GM21423 (cell line): ENCODE data around the gene PFN3.

Source experiments
- ATAC-seq: cut with Tn5 transposase; IDR thresholded peaks from one replicate; pipeline ENCODE4 v1.9.1; 2021; ENCODE audit warnings: mild to moderate bottlenecking, moderate library complexity; ENCODE audit not compliant: unreplicated experiment

Gene PFN3

GRCh38 chr5:177399997-177400868 is at the start of gene PFN3:
Gene PFN3, minus strand, starts transcription at chr5:177400661. Its CDS starts 85 bp downstream, at chr5:177400576.
- no peak for ATAC-seq

GRCh38 chr5:177449140-177450061 is 48.9 kb upstream of the PFN3 start:
- ATAC-seq = no peak

- ATAC-seq = no peak
These were observed 47.9 kb upstream of the PFN3 start for GRCh38 chr5:177448244-177448950.

- no peak for ATAC-seq
These were observed 47.3 kb upstream of the PFN3 start for GRCh38 chr5:177447611-177448243.

- ATAC-seq = peak; percentile 40
These were observed 46.7 kb upstream of the PFN3 start for GRCh38 chr5:177447066-177447610.

- ATAC-seq = peak; percentile 49
These were observed 46.0 kb upstream of the PFN3 start, which contains the start of gene PRR7 for GRCh38 chr5:177446200-177447065. Gene PRR7, plus strand, starts transcription at chr5:177446814. Its CDS starts 8,254 bp downstream, at chr5:177455068.

GRCh38 chr5:177445917-177446199 is 45.4 kb upstream of the PFN3 start:
- no peak for ATAC-seq

GRCh38 chr5:177445052-177445916 is 44.8 kb upstream of the PFN3 start:
- ATAC-seq = no peak

- no peak for ATAC-seq
These were observed 43.9 kb upstream of the PFN3 start for GRCh38 chr5:177444106-177445051.

GRCh38 chr5:177443144-177443983 is 42.9 kb upstream of the PFN3 start:
- ATAC-seq = no peak

- no peak for ATAC-seq
These were observed 41.8 kb upstream of the PFN3 start for GRCh38 chr5:177442066-177442826.

- no peak for ATAC-seq
These were observed 40.7 kb upstream of the PFN3 start for GRCh38 chr5:177440990-177441780.

GRCh38 chr5:177440211-177440989 is 39.9 kb upstream of the PFN3 start:
- no peak for ATAC-seq

- ATAC-seq = no peak
These were observed 39.1 kb upstream of the PFN3 start for GRCh38 chr5:177439518-177440053.
